ENCODE measurements around the gene RASSF10.

The RASSF10 gene

GRCh38 chr11:12981676-12982522 is 27.2 kb upstream of the RASSF10 start:
- TF ChIP-seq, protein P1, sequence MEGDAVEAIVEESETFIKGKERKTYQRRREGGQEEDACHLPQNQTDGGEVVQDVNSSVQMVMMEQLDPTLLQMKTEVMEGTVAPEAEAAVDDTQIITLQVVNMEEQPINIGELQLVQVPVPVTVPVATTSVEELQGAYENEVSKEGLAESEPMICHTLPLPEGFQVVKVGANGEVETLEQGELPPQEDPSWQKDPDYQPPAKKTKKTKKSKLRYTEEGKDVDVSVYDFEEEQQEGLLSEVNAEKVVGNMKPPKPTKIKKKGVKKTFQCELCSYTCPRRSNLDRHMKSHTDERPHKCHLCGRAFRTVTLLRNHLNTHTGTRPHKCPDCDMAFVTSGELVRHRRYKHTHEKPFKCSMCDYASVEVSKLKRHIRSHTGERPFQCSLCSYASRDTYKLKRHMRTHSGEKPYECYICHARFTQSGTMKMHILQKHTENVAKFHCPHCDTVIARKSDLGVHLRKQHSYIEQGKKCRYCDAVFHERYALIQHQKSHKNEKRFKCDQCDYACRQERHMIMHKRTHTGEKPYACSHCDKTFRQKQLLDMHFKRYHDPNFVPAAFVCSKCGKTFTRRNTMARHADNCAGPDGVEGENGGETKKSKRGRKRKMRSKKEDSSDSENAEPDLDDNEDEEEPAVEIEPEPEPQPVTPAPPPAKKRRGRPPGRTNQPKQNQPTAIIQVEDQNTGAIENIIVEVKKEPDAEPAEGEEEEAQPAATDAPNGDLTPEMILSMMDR (IDR thresholded peaks at IDR 0.05; ENCODE audit: borderline replicate concordance, insufficient read depth, low read depth, low read length), result no peak
- no peak overlapping the region for H3K4me3 ChIP-seq (ENCODE audit: low read depth, low read length)

DNA sequence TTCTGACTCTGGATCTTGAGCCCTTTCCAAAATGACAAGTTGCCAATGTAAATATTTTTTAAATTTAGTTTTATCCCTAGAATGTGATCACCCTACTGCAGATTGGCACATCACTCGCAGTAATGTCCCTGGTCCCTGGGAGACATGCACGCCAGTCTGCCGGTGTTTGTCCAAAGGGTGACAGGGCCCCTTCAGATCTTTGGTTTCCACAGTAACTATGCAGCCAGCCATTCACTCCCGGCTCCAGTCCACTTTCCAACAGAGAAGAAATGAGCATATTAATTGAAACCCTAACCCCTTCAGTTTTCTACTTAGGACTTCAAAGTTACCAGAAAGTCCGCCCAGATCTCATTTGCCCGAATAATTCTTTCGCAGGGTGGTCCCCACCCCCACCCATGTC is 25.8 kb upstream of the RASSF10 start:
- TF ChIP-seq, protein P1 (IDR thresholded peaks at IDR 0.05; ENCODE audit: borderline replicate concordance, insufficient read depth, low read depth, low read length), result no peak

GRCh38 chr11:12986194-12986898 is 22.8 kb upstream of the RASSF10 start:
- H3K4me3 ChIP-seq (ENCODE audit: low read depth, low read length), result no peak overlapping the region
- TF ChIP-seq, protein P1 (IDR thresholded peaks at IDR 0.05; ENCODE audit: borderline replicate concordance, insufficient read depth, low read depth, low read length), result no peak

More for the DNA sequence above, 25.8 kb upstream of the RASSF10 start:
- no peak overlapping the region for H3K4me3 ChIP-seq (ENCODE audit: low read depth, low read length)

GRCh38 chr11:12989428-12990161 is 19.5 kb upstream of the RASSF10 start:
- no peak overlapping the region for H3K4me3 ChIP-seq (ENCODE audit: low read depth, low read length)
- TF ChIP-seq, protein P1 (IDR thresholded peaks at IDR 0.05; ENCODE audit: borderline replicate concordance, insufficient read depth, low read depth, low read length), result no peak

GRCh38 chr11:12990162-12990480 is 19.0 kb upstream of the RASSF10 start:
- TF ChIP-seq, protein P1 (IDR thresholded peaks at IDR 0.05; ENCODE audit: borderline replicate concordance, insufficient read depth, low read depth, low read length), result no peak

GRCh38 chr11:12991426-12991825 is 17.7 kb upstream of the RASSF10 start:
- TF ChIP-seq, protein P1 (IDR thresholded peaks at IDR 0.05; ENCODE audit: borderline replicate concordance, insufficient read depth, low read depth, low read length), result no peak
- H3K4me3 ChIP-seq (ENCODE audit: low read depth, low read length), result no peak overlapping the region

More at GRCh38 chr11:12990162-12990480, 19.0 kb upstream of the RASSF10 start:
- no peak overlapping the region for H3K4me3 ChIP-seq (ENCODE audit: low read depth, low read length)
